MCF 10A (cell line): ENCODE data around the gene INTS11. TPM values are rescaled to one million over a fixed set of nuclear protein-coding genes. Genes with fewer than 3 reads are reported as not detected.

Experiments
- BruUV-seq: library from RNA; stranded (reverse); fragments of 400-500 nt; replicated peaks from 2 replicates; lab custom pipeline; 2021; lab: Mats Ljungman, UMichigan
- CTCF ChIA-PET: fragments of 300-600 bp; sonication (Branson Sonifier 250); formaldehyde crosslinking; extraction: SDS; loops from one replicate; lab custom pipeline; 2021; ENCODE audit warnings: antibody characterized with exemption, inconsistent platforms; lab: Yijun Ruan, JAX
- POLR2A ChIA-PET: fragments of 300-600, 350-650 bp; sonication (Branson Sonifier 250); formaldehyde crosslinking; extraction: SDS; loops from one replicate; lab custom pipeline; 2020; ENCODE audit warnings: antibody characterized with exemption, inconsistent platforms; lab: Yijun Ruan, JAX
- DNase-seq: peaks from one replicate; pipeline ENCODE4 v3.0.0-alpha.2; 2018; ENCODE audit not compliant: unreplicated experiment
- H3K27ac Mint-ChIP-seq: one replicate; pipeline ENCODE4 v1.8.0; 2022; ENCODE audit warnings: mild to moderate bottlenecking, low read depth, mixed read lengths; ENCODE audit not compliant: unreplicated experiment
- H3K27me3 Mint-ChIP-seq: one replicate; pipeline ENCODE4 v1.8.0; 2022; ENCODE audit warnings: mixed read lengths; ENCODE audit not compliant: insufficient read depth, unreplicated experiment
- H3K36me3 Mint-ChIP-seq: one replicate; pipeline ENCODE4 v1.8.0; 2022; ENCODE audit warnings: mild to moderate bottlenecking, moderate library complexity, mixed read lengths; ENCODE audit not compliant: insufficient read depth, unreplicated experiment
- H3K4me1 Mint-ChIP-seq: one replicate; pipeline ENCODE4 v1.8.0; 2022; ENCODE audit warnings: mixed read lengths; ENCODE audit not compliant: insufficient read depth, unreplicated experiment
- H3K4me3 Mint-ChIP-seq: one replicate; pipeline ENCODE4 v1.8.0; 2022; ENCODE audit warnings: mild to moderate bottlenecking, moderate library complexity, mixed read lengths; ENCODE audit not compliant: unreplicated experiment
- H3K9me3 Mint-ChIP-seq: one replicate; pipeline ENCODE4 v1.8.0; 2022; ENCODE audit warnings: mixed read lengths; ENCODE audit not compliant: unreplicated experiment
- CTCF ChIP-seq: fragments of 200-600 bp; IDR thresholded peaks from one replicate; pipeline ENCODE4 v1.8.0; 2022; ENCODE audit warnings: antibody characterized with exemption, mild to moderate bottlenecking; ENCODE audit not compliant: unreplicated experiment
- intact Hi-C: fragments of 100-400 bp; cut with micrococcal nuclease; formaldehyde crosslinking; loops from 2 replicates; pipeline ENCODE4 v1.14.1; 2022
- total RNA-seq: library from RNA; stranded (reverse); gene quantifications from 2 replicates; pipeline ENCODE4 v1.2.3, GENCODE V29; 2022

INTS11 gene
- total RNA-seq, 1 experiment from 2014 or later = 122 TPM

- Mint-ChIP-seq H3K4me3 (peak overlapping the region; percentile 63), H3K4me1 (peaks cover 13% of the 10 kb centered on the region), H3K27ac (peak overlapping the region; percentile 69), H3K36me3 (peaks cover 38% of the 10 kb centered on the region), H3K27me3 (no peaks in the 10 kb centered on the region), H3K9me3 (no peaks in the 10 kb centered on the region)
- TF ChIP-seq CTCF = no peak
- intact Hi-C loops = no loop called here
- DNase-seq = no peak
- no TSS peak for BruUV-seq
- POLR2A ChIA-PET = interaction anchor here (0.6 to 5.7 kb wide), 7 partner anchors 12 to 436 kb away, joined by 3 to 47 read pairs (median 4); partner anchors contain the start of genes AURKAIP1, CCNL2 and TAS1R3
- CTCF ChIA-PET = interaction anchor here (0.6 to 1.2 kb wide), 7 partner anchors 9 to 360 kb away, joined by 3 to 8 read pairs (median 4); partner anchors contain the start of gene MXRA8
Measured at GRCh38 chr1:1343811-1344421, 19.5 kb upstream of the INTS11 start.

GRCh38 chr1:1342584-1343115, 18.2 kb upstream of the INTS11 start:
- Mint-ChIP-seq H3K27ac (no peak overlapping the region), H3K9me3 (no peaks in the 10 kb centered on the region), H3K4me3 (no peak overlapping the region), H3K4me1 (peaks cover 11% of the 10 kb centered on the region), H3K36me3 (peaks cover 47% of the 10 kb centered on the region), H3K27me3 (no peaks in the 10 kb centered on the region)
- no peak for TF ChIP-seq CTCF
- intact Hi-C loops = no loop called here
- CTCF ChIA-PET = no interaction called here
- no peak for DNase-seq
- no TSS peak for BruUV-seq
- POLR2A ChIA-PET = interaction anchor here (2.9 kb wide), 1 partner anchor 10 kb away, joined by 19 read pairs; the partner anchor contains the start of gene TAS1R3

- Mint-ChIP-seq H3K4me1 (peaks cover 6% of the 10 kb centered on the region), H3K9me3 (no peaks in the 10 kb centered on the region), H3K27ac (no peak overlapping the region), H3K27me3 (no peaks in the 10 kb centered on the region), H3K4me3 (no peak overlapping the region), H3K36me3 (peaks cover 51% of the 10 kb centered on the region)
- no TSS peak for BruUV-seq
- intact Hi-C loops = no loop called here
- no peak for DNase-seq
- ChIA-PET CTCF (interaction anchor here (1.3 kb wide), 1 partner anchor 30 kb away, joined by 6 read pairs; no protein-coding TSS in a partner anchor), POLR2A (interaction anchor here (2.9 kb wide), 1 partner anchor 10 kb away, joined by 19 read pairs; the partner anchor contains the start of gene TAS1R3)
- no peak for TF ChIP-seq CTCF
Measured at GRCh38 chr1:1342061-1342562, 17.7 kb upstream of the INTS11 start.

- POLR2A ChIA-PET = no interaction called here
- H3K9me3 Mint-ChIP-seq = no peaks in the 10 kb centered on the region
- DNase-seq = no peak
- no peak overlapping the region for H3K27ac Mint-ChIP-seq
- H3K27me3 Mint-ChIP-seq = no peaks in the 10 kb centered on the region
- H3K36me3 Mint-ChIP-seq = peaks cover 51% of the 10 kb centered on the region
- intact Hi-C loops = no loop called here
- BruUV-seq = no TSS peak
- TF ChIP-seq CTCF = no peak
- H3K4me3 Mint-ChIP-seq = no peak overlapping the region
- peaks cover under 1% of the 10 kb centered on the region for H3K4me1 Mint-ChIP-seq
- CTCF ChIA-PET = interaction anchor here (1.3 kb wide), 1 partner anchor 30 kb away, joined by 6 read pairs; no protein-coding TSS in a partner anchor
Measured at GRCh38 chr1:1341549-1342021, 17.1 kb upstream of the INTS11 start.
